GM12872 (cell line): Measurements from ENCODE around the gene TPRG1L.

Experiments
- CTCF ChIP-seq: IDR thresholded peaks from 3 replicates; pipeline ENCODE4 v1.5.1; 2011; ENCODE audit warnings: low read depth, mild to moderate bottlenecking, low read length, moderate library complexity; ENCODE audit not compliant: insufficient read depth

Gene TPRG1L

GRCh38 chr1:3603156-3603555 lies 21.7 kb upstream of the TPRG1L start:
- no peak for TF ChIP-seq CTCF

- TF ChIP-seq CTCF = no peak
Measured at GRCh38 chr1:3603571-3604467, 21.0 kb upstream of the TPRG1L start.

GRCh38 chr1:3604468-3604974 lies 20.3 kb upstream of the TPRG1L start:
- no peak for TF ChIP-seq CTCF

DNA sequence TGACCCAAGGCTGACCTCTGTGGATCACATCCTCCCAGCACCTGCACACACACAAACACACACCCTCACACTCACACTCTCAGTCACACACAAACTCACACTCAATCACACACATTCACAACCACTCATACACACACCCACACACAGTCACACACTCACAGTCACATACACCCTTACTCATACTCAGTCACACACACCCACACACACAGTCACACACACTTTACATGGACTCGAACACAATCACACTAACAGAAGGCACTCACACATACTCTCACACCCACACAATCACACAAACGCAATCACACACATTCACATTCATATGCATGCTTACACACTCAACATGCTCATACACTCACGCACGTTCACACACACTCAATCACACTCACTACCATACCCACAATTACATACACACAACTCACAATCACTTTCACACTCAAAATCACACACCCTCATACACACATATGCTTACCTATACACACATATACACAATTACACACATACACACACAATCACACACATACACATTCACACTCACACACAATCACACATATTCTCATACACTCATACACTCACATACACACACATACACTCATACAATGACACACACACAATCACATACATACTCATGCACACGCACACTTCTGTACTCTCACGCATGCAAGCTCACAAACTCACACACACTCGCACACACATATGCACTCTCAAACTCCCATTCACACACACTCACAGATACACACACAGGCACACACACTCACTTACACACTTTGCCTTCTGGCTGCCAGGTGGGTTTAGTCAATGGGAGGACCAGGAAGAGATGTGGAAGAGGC lies 19.6 kb upstream of the TPRG1L start:
- TF ChIP-seq CTCF = no peak

DNA sequence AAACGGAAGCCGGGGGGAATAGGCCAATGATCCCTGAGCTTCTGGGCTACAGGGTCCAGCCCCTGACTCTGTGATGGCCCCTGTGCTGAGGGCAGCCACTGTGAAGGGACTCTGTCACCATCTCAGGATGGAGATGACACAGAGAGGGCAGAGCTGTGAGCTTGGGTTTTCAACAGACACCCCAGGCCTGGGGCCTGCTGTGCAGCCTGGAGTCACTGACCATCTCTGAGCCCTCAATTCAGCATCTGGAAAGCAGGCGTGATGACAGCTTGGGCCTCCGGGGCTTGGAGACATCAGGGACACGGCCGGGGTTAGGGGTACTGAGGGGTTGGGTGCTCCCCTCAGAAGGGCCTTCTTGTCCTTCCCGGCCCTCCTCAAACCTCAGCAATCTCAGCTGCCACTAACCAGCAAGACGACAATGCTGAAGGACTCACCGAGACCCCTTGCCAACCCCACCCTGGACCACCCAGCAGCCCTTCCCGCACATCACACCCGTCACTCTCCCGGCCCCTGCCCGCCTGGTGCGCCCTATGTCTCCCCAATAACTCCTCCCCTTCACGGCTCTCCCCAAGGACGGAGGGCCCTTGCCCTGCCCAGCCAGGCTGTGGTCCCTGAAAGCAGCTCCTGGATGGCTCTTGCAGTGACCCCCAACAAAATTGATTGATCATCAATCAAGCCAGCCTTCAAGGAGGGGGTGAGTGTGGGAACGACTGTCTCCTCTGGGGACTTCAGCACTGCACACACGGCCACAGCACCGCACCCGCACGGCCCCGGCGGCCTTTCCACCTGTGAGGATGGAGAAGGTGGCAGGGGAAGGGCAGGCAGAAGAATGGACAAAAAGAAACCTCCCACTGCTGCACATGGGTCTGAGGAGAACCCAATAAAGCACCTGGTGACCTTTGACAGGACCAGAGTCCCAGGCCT lies 17.8 kb upstream of the TPRG1L start:
- no peak for TF ChIP-seq CTCF

DNA sequence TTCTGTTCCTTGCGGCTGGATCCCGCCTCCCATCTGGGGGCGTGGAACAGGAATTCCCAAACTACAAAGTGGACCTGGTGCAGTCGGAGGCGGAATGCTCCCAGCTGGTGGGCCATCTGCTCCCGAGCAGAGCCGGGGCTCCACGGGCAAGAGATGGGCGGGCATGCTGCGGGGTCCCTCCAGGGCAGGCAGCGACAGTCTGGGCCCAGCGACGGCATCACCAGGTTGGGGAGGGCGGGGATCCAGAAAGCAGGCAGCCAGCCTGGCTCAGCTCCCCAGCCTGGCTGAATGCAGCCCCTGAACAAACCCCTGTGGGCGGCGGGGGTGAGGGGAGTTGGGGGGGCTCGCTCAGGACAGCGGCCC lies 17.1 kb upstream of the TPRG1L start:
- no peak for TF ChIP-seq CTCF
